ENCODE measurements around the gene OPN4.

OPN4 gene

DNA sequence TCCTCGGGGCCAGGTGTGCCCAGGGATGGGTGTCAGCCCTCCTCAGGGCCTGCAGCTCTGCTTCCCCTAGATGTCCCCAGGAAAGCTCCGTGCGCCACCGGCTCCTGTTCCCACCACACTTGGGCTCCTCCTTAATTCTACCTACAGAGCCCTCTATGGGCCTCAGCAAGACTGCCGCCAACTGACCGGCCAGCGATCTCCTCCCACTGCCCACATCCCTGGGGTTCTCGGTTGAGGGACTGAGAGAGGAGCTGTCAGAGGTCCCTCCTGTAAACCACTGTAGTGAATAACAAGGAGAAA, 8.6 kb downstream of the OPN4 start:
- H3K4me3 Mint-ChIP-seq, result no peak overlapping the region
- no peak for DNase-seq
- no peaks in the 10 kb centered on the region for H3K27me3 Mint-ChIP-seq
- H3K4me1 Mint-ChIP-seq, result no peaks in the 10 kb centered on the region
- CTCF ChIA-PET, result no interaction called here
- H3K36me3 Mint-ChIP-seq, result no peaks in the 10 kb centered on the region
- no peaks in the 10 kb centered on the region for H3K9me3 Mint-ChIP-seq
- H3K27ac Mint-ChIP-seq, result no peak overlapping the region

DNA sequence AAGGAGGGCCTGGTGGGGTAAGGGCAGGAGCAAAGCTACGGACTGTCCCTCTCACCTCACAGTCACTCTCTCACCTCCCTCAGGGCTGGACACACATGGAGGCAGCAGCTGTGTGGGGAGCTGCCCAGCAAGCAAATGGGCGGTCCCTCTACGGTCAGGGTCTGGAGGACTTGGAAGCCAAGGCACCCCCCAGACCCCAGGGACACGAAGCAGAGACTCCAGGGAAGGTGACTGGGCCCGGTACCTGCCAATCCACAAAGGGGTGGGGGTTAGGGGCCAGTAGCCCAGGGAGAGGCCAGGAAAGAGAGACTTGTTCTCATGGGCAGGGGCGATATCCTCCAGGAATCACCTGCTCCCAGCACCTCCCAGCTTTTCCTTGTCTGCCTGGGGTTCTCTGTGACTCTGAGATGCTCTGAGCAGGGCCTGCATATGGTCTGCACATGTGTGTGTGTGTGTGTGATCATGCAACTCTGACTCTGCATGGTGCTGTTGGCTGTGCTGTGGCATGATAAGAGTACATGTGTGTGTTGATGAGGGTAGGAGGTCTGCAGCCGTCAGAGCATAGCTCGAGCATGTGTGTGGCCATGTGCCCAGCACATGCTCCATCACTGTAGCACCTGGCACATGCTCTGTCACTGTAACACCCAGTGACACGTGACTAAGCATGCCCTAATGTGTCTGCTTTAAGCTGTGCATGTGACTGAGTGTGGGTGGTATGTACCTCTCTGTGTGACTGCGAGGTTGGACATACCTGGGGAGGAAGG, 9.4 kb downstream of the OPN4 start:
- CTCF ChIA-PET, result no interaction called here
- Mint-ChIP-seq H3K4me3 (no peak overlapping the region), H3K4me1 (no peaks in the 10 kb centered on the region), H3K9me3 (no peaks in the 10 kb centered on the region), H3K27me3 (no peaks in the 10 kb centered on the region), H3K36me3 (no peaks in the 10 kb centered on the region), H3K27ac (no peak overlapping the region)
- DNase-seq, result no peak

DNA sequence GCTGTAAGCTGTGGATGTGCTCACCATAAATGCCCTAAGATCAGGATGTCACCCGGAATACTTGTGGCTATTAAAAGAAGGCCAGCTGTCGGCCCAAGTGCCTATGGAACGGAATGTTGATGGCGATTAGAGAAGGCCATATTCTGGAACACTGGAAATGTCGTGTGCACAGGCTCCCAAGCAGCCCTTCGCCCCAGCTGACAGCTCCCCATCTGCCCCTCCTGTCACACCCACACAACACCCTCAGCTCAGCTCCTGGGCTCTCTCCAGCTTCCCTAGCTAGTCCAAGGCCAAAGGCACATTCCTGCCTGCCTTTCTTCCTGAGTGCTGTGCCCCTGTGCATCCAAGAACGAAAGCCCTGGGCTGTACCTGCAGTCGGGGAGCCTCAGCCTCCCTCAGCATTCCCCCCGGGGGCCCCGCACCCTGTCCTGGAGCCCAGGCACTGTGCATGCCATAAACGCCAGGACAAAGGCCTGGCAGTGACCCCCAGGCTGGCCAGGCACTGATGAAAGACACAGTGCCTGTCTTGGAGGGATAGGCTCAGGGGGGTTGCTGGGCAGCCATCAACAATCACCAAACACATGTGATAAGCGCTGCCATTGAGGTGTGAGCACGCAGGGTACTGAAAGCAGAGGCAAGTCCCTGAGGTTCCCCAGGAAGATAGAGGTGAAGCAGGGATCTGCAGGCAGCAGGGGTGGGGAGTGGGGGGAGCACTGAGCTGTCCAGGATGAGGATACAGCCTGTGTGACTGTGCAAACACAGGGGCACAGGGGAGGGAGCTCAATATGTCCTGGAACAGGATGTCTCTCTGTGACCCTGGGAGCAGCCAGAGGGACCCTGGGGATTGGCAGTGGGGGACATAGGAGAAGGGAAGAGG, 10.2 kb downstream of the OPN4 start:
- DNase-seq, result no peak
- Mint-ChIP-seq H3K4me1 (no peaks in the 10 kb centered on the region), H3K36me3 (no peaks in the 10 kb centered on the region), H3K4me3 (no peak overlapping the region), H3K27me3 (no peaks in the 10 kb centered on the region), H3K27ac (no peak overlapping the region), H3K9me3 (no peaks in the 10 kb centered on the region)
- CTCF ChIA-PET, result no interaction called here

DNA sequence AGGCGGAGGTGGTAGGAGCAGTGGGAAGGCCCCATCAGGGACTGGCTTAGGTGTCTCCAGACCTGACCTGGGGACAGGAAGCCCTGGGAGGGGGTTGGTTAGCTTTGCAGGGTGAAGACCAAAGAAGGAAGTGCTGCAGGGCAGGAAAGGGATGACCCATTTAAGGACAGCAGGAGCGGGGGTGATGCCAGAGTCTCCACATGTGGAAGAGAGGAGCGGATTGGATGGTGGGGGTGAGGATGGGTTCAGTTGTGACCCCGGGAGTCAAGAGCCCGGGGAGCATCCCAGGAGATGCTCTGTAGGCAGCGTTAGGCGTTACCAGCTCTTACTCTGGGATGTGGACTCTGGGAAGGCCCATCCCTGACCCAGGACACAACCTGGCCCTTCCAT, 10.9 kb downstream of the OPN4 start:
- Mint-ChIP-seq H3K27ac (no peak overlapping the region), H3K36me3 (no peaks in the 10 kb centered on the region), H3K9me3 (no peaks in the 10 kb centered on the region), H3K27me3 (no peaks in the 10 kb centered on the region), H3K4me3 (no peak overlapping the region), H3K4me1 (no peaks in the 10 kb centered on the region)
- CTCF ChIA-PET, result no interaction called here
- no peak for DNase-seq

DNA sequence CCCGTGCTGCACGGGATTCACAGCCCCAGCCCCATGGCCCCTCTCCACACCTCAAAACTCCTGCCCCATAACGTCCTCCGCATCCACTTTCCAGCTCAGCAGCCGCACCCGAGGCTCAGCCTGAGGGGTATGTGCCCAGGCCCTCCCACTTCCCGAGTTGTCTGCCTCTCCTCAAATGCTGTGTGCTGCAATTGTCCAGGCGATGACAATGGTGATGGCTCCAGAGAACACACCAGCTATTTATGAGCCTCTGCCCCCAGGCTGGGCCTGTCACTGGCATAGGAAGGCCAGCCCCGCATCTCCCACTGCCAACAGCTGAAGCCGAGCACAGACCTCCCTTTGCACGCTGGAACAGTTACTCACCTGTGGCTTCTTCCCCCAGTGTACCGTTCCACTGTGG, 11.5 kb downstream of the OPN4 start:
- H3K9me3 Mint-ChIP-seq, result no peaks in the 10 kb centered on the region
- no peak overlapping the region for H3K27ac Mint-ChIP-seq
- no peak overlapping the region for H3K4me3 Mint-ChIP-seq
- no peaks in the 10 kb centered on the region for H3K4me1 Mint-ChIP-seq
- no peak for DNase-seq
- CTCF ChIA-PET, result no interaction called here
- H3K36me3 Mint-ChIP-seq, result no peaks in the 10 kb centered on the region
- H3K27me3 Mint-ChIP-seq, result no peaks in the 10 kb centered on the region

DNA sequence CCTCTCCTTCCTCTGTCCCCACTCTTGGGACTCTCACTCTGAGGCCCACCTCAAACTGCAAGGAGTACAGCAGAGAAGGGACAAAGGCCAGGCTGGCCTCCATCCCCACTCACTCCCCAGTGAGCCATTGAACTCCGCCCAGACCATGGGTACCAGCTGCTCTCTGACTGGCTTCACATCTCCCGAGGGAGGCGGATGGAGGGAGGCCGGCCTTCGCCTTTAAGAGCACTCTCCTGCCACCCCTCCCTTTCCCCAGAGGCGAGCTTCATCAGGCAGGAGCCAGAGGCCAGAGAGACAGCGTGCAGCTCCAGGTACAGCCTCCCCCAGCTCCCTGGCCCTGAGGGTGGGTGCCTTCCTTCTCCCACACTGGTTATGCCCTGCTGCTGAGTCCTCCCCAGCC, 12.2 kb downstream of the OPN4 start:
- H3K27me3 Mint-ChIP-seq, result no peaks in the 10 kb centered on the region
- no peak overlapping the region for H3K27ac Mint-ChIP-seq
- no peaks in the 10 kb centered on the region for H3K36me3 Mint-ChIP-seq
- CTCF ChIA-PET, result no interaction called here
- H3K4me3 Mint-ChIP-seq, result no peak overlapping the region
- no peaks in the 10 kb centered on the region for H3K4me1 Mint-ChIP-seq
- no peaks in the 10 kb centered on the region for H3K9me3 Mint-ChIP-seq
- DNase-seq, result no peak

DNA sequence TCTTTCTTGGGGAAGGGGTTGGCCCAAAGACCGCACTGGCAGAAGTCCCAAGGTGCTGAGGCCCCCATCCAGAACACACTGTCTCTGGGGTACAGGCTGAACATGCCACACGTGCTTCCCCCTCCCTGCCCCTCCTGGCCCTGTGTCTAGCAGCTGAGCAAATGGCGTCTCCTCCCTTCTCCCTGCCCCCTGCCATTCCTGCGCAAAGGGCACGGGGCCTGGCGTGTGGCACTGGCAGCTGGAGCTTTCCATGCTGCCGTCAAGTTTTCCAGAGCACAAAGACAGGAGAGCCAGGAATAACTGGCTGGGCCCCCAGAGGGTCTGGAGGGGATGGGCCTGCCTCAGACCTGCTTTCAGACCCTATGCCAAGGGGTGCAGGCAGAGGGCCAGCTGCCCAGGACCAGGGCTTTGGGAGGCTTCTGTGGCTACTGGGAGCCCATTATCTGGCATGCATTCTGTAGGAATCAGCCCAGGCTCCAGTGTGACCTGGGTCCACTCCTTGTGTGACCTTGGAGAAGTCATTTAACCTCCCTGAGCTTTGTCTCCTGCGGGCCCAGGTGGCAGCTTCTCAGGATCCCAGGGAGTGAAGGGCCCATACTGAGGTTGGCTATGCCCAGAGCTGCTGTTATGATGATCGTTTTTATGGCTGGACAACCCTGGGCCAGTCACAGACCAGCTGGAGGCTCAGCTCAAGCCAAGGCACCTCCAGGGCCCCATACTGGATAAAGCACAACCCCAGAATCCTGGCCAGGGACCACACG, 13.3 kb downstream of the OPN4 start:
- H3K27ac Mint-ChIP-seq, result no peak overlapping the region
- H3K4me3 Mint-ChIP-seq, result no peak overlapping the region
- no peaks in the 10 kb centered on the region for H3K27me3 Mint-ChIP-seq
- H3K9me3 Mint-ChIP-seq, result no peaks in the 10 kb centered on the region
- no peak for DNase-seq
- no peaks in the 10 kb centered on the region for H3K36me3 Mint-ChIP-seq
- H3K4me1 Mint-ChIP-seq, result no peaks in the 10 kb centered on the region
- CTCF ChIA-PET, result no interaction called here

DNA sequence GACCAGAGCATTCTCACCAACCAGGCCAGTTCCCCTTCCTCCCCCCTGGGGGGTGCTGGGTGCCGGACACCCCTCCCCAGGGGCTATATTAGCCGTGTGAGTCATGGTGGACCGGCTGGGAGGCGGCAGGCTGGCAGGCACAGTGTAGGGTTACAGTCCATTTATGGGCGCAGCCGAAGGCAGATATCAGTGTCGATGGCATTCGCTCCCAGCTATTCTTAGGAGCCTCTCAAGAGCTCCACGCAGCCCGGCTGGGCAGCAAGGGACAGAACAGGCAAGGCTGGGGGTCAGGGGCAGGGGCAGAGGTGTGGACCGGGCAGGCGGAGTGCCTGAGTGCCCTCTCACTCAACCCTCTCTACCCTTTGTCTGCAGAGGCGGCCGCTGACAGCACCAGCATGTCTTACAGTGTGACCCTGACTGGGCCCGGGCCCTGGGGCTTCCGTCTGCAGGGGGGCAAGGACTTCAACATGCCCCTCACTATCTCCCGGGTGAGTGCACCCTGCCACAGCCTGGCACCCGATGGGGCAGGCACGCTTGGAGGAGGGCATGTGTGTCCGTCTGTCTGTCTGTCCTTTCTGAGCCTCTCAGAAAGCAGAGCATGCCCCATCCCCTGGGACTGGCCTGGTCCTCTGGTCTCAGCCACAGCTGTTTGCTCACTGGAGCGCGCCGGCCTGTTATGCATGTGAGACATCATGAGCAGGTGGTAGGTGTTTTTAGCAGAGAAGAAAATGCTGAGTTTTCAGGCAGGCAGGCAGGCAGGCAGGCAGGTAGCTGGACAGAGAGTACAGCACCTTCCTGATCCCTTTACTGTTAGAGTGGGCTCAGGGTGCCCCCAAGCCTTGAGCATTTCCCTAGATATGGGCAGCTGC, 14.2 kb downstream of the OPN4 start, which contains the start of gene LDB3:
TSS of gene LDB3 (plus strand) at position 215 of the 869 bp plus-strand sequence. CDS start at position 396, 181 bp downstream.
- Mint-ChIP-seq H3K4me1 (no peaks in the 10 kb centered on the region), H3K9me3 (no peaks in the 10 kb centered on the region), H3K36me3 (no peaks in the 10 kb centered on the region), H3K4me3 (no peak within 1 kb of the TSS), H3K27me3 (peaks cover 6% of the 10 kb centered on the region), H3K27ac (no peak within 1 kb of the TSS)
- CTCF ChIA-PET, result no interaction called here
- no peak for DNase-seq

DNA sequence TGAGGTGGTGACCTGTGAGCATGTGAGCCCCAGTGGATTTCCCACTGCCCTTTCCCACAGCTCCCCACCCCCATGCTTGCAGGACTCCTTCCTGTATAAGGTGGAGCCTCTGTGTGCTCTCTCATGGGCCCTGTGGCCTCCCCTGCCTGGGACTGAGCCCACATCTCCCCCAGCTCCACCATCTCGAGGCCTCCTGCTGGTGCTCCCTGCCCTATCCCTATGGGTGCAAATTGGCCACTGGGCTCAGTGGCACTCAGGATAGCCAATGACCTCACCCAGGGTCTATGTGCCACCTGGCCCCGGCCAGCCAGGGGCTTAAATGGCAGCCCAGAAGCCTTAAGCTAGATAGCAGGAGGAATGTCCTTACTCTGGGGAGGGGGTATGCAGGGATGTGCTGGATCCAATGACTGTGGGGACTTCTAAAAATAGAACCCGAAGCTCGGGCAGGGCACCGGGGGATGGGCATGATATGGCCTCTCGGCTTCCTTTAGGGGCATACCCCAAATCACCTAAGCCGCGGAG, 16.0 kb downstream of the OPN4 start:
- CTCF ChIA-PET, result no interaction called here
- Mint-ChIP-seq H3K4me3 (no peak overlapping the region), H3K36me3 (no peaks in the 10 kb centered on the region), H3K9me3 (no peaks in the 10 kb centered on the region), H3K27ac (no peak overlapping the region), H3K27me3 (peaks cover 15% of the 10 kb centered on the region), H3K4me1 (no peaks in the 10 kb centered on the region)
- DNase-seq, result no peak

DNA sequence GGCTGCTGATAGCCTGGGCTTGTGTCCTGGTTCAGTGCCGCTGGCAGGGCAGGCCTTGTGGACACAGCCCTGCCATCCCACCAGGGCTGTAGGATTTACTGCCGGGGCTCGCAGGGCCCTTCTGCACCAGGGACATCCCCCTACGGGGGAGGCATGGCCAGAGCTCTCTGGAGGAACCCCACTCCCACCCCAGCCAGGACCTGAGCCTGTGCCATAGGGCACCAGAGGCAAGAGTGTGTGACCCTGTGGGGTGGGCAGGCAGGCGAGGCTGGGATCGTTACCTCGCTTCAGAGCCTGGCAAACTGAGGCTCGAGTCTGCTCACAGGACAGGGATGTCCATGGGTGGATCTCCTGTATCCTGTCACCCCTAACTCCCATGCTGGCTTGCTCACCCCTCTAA, 16.5 kb downstream of the OPN4 start:
- DNase-seq, result no peak
- H3K36me3 Mint-ChIP-seq, result no peaks in the 10 kb centered on the region
- H3K27me3 Mint-ChIP-seq, result peaks cover 15% of the 10 kb centered on the region
- no peaks in the 10 kb centered on the region for H3K9me3 Mint-ChIP-seq
- no peak overlapping the region for H3K4me3 Mint-ChIP-seq
- H3K4me1 Mint-ChIP-seq, result no peaks in the 10 kb centered on the region
- CTCF ChIA-PET, result no interaction called here
- no peak overlapping the region for H3K27ac Mint-ChIP-seq

DNA sequence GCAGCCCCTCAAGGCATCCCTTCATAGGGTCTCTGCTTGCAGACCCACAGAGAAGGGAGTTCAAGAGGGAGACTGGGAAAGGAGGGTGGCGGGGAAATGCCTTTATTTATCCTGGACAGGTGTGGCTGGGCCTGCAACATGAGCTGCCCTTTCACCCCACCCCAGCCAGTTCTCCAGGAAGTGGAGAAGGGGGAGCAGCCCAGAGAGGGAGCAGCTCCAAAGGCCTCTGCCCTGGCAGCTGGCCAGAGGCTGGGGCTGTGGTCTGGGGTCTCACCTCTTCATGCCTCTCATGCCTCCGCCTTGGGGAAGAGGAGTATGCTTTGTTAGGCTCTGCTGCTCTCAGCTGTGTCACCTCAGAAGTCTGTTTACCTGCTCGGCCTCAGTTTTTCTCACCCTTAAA, 17.1 kb downstream of the OPN4 start:
- no peak for DNase-seq
- Mint-ChIP-seq H3K27ac (no peak overlapping the region), H3K36me3 (no peaks in the 10 kb centered on the region), H3K27me3 (peaks cover 18% of the 10 kb centered on the region), H3K4me3 (no peak overlapping the region), H3K9me3 (no peaks in the 10 kb centered on the region), H3K4me1 (no peaks in the 10 kb centered on the region)
- CTCF ChIA-PET, result no interaction called here

DNA sequence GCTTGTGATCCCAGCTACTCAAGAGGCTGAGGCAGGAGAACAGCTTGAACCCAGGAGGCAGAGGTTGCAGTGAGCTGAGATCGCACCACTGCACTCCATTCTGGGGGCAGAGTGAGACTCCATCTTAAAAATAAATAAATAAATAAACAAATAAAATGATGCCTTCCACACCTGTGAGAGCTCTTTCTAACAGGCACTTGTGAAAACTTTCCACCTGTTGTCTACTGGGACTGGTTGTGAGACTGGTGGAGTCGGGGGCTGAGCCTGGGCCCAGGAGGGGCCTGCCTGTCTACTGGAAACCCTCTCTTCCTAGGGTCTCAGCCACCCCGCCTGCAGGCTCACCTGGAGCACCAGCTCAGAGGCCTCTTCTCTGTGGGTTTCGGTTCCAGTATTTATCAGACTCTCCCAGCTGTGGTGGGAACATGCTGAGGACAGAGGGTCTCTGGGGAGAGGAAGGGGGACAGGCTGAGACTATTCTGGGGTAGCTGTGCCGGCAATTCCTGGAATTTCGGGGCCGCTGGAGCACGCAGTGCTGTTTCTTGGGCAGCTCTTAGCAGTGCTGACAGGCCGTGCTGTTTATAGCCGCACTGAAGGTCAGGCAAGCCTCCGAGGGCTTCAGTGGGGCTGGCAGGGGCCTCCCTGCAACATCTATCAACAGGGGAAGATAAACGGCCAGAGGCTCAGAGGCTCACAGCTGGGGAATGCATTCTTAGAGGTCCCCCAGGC, 17.8 kb downstream of the OPN4 start:
- H3K4me1 Mint-ChIP-seq, result no peaks in the 10 kb centered on the region
- CTCF ChIA-PET, result no interaction called here
- H3K27ac Mint-ChIP-seq, result no peak overlapping the region
- H3K4me3 Mint-ChIP-seq, result no peak overlapping the region
- no peak for DNase-seq
- H3K36me3 Mint-ChIP-seq, result no peaks in the 10 kb centered on the region
- H3K9me3 Mint-ChIP-seq, result no peaks in the 10 kb centered on the region
- peaks cover 19% of the 10 kb centered on the region for H3K27me3 Mint-ChIP-seq

DNA sequence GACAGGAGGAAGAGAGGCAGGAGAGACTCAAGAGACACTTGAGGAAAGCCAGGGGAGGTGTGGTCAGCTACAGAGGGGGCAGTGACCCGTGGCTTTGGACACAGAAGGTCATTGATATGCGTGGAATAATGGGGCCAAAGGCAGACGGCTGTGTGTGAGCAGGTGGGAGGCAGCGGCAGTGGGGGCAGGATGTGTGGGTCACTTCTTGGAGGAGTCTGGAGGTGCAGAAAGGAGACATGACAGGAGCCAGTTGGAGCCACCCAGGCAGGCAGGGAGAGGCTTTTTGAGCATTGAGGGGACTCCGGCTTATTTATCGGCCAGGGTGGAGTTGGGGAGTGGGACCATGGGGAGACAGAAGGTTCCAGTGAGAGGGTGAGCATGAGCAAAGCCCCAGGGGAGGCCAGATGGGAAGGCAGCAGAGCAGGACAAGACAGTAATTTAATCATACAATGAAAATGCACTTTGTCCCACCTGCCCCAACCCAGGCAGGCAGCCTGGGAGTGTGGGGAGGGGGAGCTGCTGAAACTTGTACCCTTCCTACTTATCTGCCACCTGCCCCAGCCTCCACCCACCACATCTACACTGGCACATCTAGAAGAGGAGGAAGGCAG, 19.0 kb downstream of the OPN4 start:
- Mint-ChIP-seq H3K4me3 (no peak overlapping the region), H3K27me3 (peaks cover 19% of the 10 kb centered on the region), H3K9me3 (no peaks in the 10 kb centered on the region), H3K36me3 (no peaks in the 10 kb centered on the region), H3K4me1 (no peaks in the 10 kb centered on the region), H3K27ac (no peak overlapping the region)
- DNase-seq, result no peak
- CTCF ChIA-PET, result no interaction called here

All from activated naive CD4-positive, alpha-beta T cell treated with anti-CD3 and anti-CD28 coated beads, Interleukin-2, amount 10 ng/mL, durations not matched to agents 7 days and 5 days (primary cell).